Brain microvascular endothelial cell (primary cell): ENCODE results near the gene FBXL14.

Source experiments
- DNase-seq: peaks from one replicate; pipeline ENCODE4 v3.0.0-alpha.2; 2020
- H3K27ac ChIP-seq: fragments of 250-450 bp; sonication (Bioruptor Pico); 2 replicates; pipeline ENCODE4 v1.5.1; 2020; ENCODE audit warnings: mild to moderate bottlenecking, moderate library complexity
- H3K27me3 ChIP-seq: fragments of 250-450 bp; sonication (Bioruptor Pico); replicated peaks from 2 replicates; pipeline ENCODE4 v1.5.1; 2020; ENCODE audit warnings: mild to moderate bottlenecking
- H3K36me3 ChIP-seq: fragments of 250-450 bp; sonication (Bioruptor Pico); replicated peaks from 2 replicates; pipeline ENCODE4 v1.5.1; 2020; ENCODE audit warnings: mild to moderate bottlenecking
- H3K4me3 ChIP-seq: 2 replicates; pipeline ENCODE4 v1.5.1; 2011; ENCODE audit warnings: low read depth, mild to moderate bottlenecking, control low read depth, low read length, moderate library complexity
- in situ Hi-C: cut with HindIII; loops from 2 replicates; pipeline ENCODE4 v1.10.0; 2017; ENCODE audit warnings: low sequenced_read_pairs, low pct_ligation_motif_present
- TF ChIP-seq, protein P1 (sequence below): IDR thresholded peaks from 2 replicates; pipeline ENCODE4 v1.5.1; 2011; ENCODE audit warnings: low read depth, mild to moderate bottlenecking, moderate library complexity, low read length, control low read depth, inconsistent platforms; ENCODE audit errors: missing control alignments

Gene FBXL14

DNA sequence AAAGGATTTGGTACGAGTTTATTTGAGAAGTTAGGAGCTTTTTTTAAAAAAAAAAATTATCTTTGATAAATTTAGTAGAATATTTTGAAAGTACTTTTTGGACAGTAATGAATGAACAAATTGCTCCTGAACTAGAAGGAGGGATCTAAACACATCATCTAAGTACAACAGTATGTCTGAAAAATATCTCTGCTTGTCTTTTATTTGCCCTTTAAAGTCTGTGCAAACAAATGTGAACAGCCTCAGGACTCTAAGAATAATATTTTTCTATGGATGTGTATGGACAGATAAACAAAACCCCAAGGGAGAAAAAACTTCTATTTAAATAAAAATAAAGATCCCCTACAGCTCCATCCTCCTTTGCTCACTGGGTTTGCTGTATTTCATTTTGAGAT, 19.5 kb downstream of the FBXL14 start:
- in situ Hi-C loops: no loop called here
- H3K27ac ChIP-seq: no peak overlapping the region
- H3K27me3 ChIP-seq: no peaks in the 10 kb centered on the region
- no peak overlapping the region for H3K4me3 ChIP-seq
- no peaks in the 10 kb centered on the region for H3K36me3 ChIP-seq
- DNase-seq: no peak
- TF ChIP-seq, protein P1, sequence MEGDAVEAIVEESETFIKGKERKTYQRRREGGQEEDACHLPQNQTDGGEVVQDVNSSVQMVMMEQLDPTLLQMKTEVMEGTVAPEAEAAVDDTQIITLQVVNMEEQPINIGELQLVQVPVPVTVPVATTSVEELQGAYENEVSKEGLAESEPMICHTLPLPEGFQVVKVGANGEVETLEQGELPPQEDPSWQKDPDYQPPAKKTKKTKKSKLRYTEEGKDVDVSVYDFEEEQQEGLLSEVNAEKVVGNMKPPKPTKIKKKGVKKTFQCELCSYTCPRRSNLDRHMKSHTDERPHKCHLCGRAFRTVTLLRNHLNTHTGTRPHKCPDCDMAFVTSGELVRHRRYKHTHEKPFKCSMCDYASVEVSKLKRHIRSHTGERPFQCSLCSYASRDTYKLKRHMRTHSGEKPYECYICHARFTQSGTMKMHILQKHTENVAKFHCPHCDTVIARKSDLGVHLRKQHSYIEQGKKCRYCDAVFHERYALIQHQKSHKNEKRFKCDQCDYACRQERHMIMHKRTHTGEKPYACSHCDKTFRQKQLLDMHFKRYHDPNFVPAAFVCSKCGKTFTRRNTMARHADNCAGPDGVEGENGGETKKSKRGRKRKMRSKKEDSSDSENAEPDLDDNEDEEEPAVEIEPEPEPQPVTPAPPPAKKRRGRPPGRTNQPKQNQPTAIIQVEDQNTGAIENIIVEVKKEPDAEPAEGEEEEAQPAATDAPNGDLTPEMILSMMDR: no peak

DNA sequence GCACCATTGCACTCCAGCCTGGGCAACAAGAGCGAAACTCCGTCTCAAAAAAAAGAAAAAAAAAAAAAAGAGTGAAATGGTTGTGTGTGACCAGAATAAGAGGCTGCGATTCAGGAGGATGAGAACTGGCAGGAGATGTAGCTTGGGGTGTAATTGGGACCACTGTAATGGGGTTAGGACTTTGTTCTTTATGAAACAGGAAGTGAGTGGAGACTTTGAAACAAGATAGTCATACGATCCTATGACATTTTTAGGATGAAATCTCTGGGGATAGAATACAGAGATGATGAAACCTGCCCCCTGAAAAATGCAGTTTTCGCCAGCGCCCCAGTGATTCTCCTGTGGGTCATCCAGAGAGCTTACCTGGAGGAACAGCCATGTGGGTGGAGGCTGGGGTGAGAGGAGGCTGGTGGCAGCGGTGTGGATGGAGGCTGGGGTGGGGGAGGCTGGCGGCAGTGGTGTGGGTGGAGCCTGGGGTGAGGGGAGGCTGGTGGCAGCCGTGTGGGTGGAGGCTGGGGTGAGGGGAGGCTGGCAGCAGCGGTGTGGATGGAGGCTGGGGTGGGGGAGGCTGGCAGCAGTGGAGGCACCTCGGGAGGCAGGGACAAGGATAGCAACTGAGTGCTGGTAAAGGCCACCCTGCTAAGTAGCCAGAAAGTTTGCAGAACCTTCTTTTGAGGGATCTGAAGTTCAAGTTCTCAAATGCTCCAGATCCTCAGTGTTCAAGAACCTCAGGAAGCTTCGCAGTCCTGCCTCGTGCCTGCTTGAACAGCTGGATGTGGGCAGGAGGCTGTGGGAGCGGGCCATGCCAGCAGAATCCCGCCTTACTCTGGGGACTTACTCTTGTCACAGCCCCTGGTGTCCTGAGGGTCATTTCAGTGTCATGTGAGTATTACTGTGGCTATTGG, 20.2 kb downstream of the FBXL14 start:
- DNase-seq: no peak
- no peak overlapping the region for H3K4me3 ChIP-seq
- no peaks in the 10 kb centered on the region for H3K36me3 ChIP-seq
- H3K27me3 ChIP-seq: no peaks in the 10 kb centered on the region
- H3K27ac ChIP-seq: no peak overlapping the region
- in situ Hi-C loops: no loop called here
- TF ChIP-seq, protein P1: no peak

DNA sequence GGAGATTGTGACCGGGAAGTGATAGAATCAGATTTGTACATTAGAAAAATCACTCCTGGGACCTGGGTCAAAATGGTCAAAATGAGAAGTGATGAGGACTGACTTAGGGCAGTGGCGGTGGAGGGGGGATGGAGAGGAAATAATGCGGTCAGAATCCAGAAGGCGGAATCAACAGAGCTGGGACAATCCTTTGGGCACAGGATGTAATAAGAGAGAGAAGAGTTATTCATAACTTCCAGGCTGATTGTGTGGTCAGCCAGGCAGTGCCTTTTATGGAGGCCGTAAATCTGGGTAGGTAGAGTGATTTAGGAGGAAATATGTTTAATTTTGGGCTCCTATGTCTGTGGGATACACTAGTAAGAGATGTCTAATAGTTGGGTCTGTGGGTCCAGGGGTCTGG, 21.6 kb downstream of the FBXL14 start:
- TF ChIP-seq, protein P1: no peak
- no peaks in the 10 kb centered on the region for H3K36me3 ChIP-seq
- no peak for DNase-seq
- in situ Hi-C loops: no loop called here
- H3K4me3 ChIP-seq: no peak overlapping the region
- H3K27me3 ChIP-seq: no peaks in the 10 kb centered on the region
- no peak overlapping the region for H3K27ac ChIP-seq

DNA sequence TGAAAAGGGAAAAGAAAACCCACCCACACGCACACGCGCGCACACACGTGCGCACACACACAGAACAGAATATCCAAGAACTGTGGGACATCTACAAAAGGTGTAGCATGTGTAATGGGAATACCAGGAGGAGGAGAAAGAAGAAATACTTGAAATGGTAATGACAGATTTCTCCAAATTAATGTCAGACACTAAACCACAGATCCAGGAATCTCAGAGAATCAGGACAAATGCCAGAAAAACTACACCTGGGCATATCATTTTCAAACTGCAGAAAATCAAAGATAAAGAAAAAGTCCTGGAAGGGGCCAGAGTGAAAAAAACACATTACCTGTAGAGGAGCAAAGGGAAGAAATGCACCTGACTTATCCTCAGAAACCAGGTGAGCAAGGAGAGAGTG, 26.5 kb downstream of the FBXL14 start:
- Histone ChIP-seq H3K27ac (no peak overlapping the region), H3K27me3 (no peaks in the 10 kb centered on the region), H3K36me3 (no peaks in the 10 kb centered on the region), H3K4me3 (no peak overlapping the region)
- in situ Hi-C loops: no loop called here
- no peak for DNase-seq
- TF ChIP-seq, protein P1: no peak

DNA sequence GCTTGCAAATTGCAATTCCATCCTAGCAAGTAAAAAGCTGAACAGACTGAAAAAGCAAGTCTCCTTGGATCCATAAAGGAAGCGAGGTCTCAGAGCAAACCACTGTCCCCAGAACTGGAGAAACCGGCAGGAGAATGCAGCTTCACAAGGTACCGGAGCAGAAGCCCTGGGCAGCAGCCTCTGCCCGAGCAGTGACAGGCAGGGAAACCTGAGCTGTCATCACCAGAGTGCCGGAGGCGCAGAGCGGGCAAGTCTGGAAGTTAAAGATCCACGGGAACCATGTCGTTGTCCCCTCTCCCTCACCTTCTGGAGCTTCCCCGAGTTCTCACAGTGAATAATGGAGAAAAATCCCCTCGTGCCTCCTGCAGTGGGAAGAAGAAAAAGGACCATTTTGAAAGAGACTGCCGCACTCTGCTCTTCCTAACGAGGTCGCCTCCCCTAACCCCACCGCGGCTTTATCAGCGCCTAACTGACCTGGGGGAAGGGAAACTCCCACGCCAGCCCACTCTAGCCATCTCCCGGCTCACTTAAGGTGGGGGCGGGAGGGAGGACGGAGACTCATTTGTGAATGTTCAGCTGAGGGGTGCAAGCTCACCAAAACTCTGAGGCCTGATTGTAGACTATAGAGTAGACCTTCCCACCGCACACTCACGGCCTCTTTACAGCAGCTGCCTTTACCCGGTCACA, 27.8 kb downstream of the FBXL14 start:
- Histone ChIP-seq H3K27ac (no peak overlapping the region), H3K27me3 (no peaks in the 10 kb centered on the region), H3K36me3 (no peaks in the 10 kb centered on the region), H3K4me3 (no peak overlapping the region)
- TF ChIP-seq, protein P1: no peak
- no peak for DNase-seq
- in situ Hi-C loops: no loop called here
